BJ (cell line): ENCODE measurements around the gene UPK2. TPM values are rescaled to one million over a fixed set of nuclear protein-coding genes. Genes with fewer than 3 reads are reported as not detected.

ENCODE experiments used
- CTCF ChIA-PET: fragments of 350-600 bp; formaldehyde crosslinking; extraction: SDS; loops from one replicate; lab custom pipeline; 2021; ENCODE audit warnings: antibody characterized with exemption, inconsistent platforms; lab: Yijun Ruan, JAX
- POLR2A ChIA-PET: fragments of 300-600 bp; sonication (Branson Sonifier 250); formaldehyde crosslinking; extraction: SDS; loops from one replicate; lab custom pipeline; 2021; ENCODE audit warnings: antibody characterized with exemption; lab: Charles Lee
- DNase-seq: peaks from one replicate; pipeline ENCODE4 v3.0.0-alpha.2; 2011; ENCODE audit warnings: low read depth
- H3K27me3 ChIP-seq: 2 replicates; pipeline ENCODE4 v1.6.0; 2011; ENCODE audit warnings: low read length; ENCODE audit not compliant: control insufficient read depth, insufficient read depth
- H3K36me3 ChIP-seq: 2 replicates; pipeline ENCODE4 v1.5.1; 2011; ENCODE audit warnings: low read length; ENCODE audit not compliant: control insufficient read depth, insufficient read depth
- H3K4me3 ChIP-seq: 2 replicates; pipeline ENCODE4 v1.5.1; 2011; ENCODE audit warnings: low read depth, mild to moderate bottlenecking, control low read depth, low read length
- CTCF ChIP-seq: IDR thresholded peaks from 2 replicates; pipeline ENCODE4 v1.5.1; 2011; ENCODE audit warnings: low read depth, mild to moderate bottlenecking, control low read depth, inconsistent platforms, low read length, moderate library complexity; ENCODE audit not compliant: insufficient read depth
- polyA plus RNA-seq: library from polyadenylated mRNA; depleted of rRNA; stranded (reverse); fragments of >200 nt; gene quantifications from 2 replicates; pipeline ENCODE4 v1.2.3, GENCODE V29; 2011; rRNA removed
- small RNA-seq: library from RNA; depleted of rRNA; stranded (forward); fragments of <200 nt; gene quantifications from one replicate; pipeline ENCODE3, GENCODE V24; 2012; ENCODE audit warnings: low replicate concordance, low read depth; ENCODE audit not compliant: insufficient read length

UPK2 gene
- polyA plus RNA-seq, 1 experiment, result 0.20 TPM

GRCh38 chr11:119006656-119007055 lies 50.6 kb downstream of the UPK2 start:
- Histone ChIP-seq H3K27me3 (no peaks in the 10 kb centered on the region), H3K4me3 (no peak overlapping the region), H3K36me3 (peaks cover 7% of the 10 kb centered on the region)
- no peak for DNase-seq
- no peak for TF ChIP-seq CTCF
- CTCF ChIA-PET, result no interaction called here
- POLR2A ChIA-PET, result no interaction called here

Small RNAs within 50 kb of the gene (small RNA-seq; reads per million reads assigned to genes)
- gene AP003392.2, result not detected
- not detected for gene MIR4492
- gene RF00017, result not detected
- not detected for gene RF00019
- gene RN7SL688P, result not detected

Other genes starting within 250 kb of the UPK2 start
- 23.7 and 49.8 TPM in 2 replicates for gene DDX6, start 165.1 kb upstream of the UPK2 start, polyA plus RNA-seq
- gene CXCR5, start 72.4 kb upstream of the UPK2 start, polyA plus RNA-seq, result not detected in 2 replicates
- 8.6 and 15.0 TPM in 2 replicates for gene BCL9L, start 30.4 kb upstream of the UPK2 start, polyA plus RNA-seq
- gene FOXR1, start 15.5 kb downstream of the UPK2 start, polyA plus RNA-seq, result not detected in 2 replicates
- gene CENATAC, start 41.8 kb downstream of the UPK2 start, polyA plus RNA-seq, result 10.5 and 12.0 TPM in 2 replicates
- gene RPS25, start 62.0 kb downstream of the UPK2 start, polyA plus RNA-seq, result 351 and 799 TPM in 2 replicates
- 167 and 211 TPM in 2 replicates for gene TRAPPC4, start 62.5 kb downstream of the UPK2 start, polyA plus RNA-seq
- 14.1 and 21.4 TPM in 2 replicates for gene SLC37A4, start 74.6 kb downstream of the UPK2 start, polyA plus RNA-seq
- gene HYOU1, start 100.9 kb downstream of the UPK2 start, polyA plus RNA-seq, result 115 and 123 TPM in 2 replicates
- 11.4 and 15.9 TPM in 2 replicates for gene VPS11, start 111.5 kb downstream of the UPK2 start, polyA plus RNA-seq
- gene HMBS, start 128.6 kb downstream of the UPK2 start, polyA plus RNA-seq, result 38.4 and 54.9 TPM in 2 replicates
- 67.4 and 75.6 TPM in 2 replicates for gene DPAGT1, start 145.6 kb downstream of the UPK2 start, polyA plus RNA-seq
- gene C2CD2L, start 151.0 kb downstream of the UPK2 start, polyA plus RNA-seq, result 2.8 and 5.7 TPM in 2 replicates
- 17.6 and 27.3 TPM in 2 replicates for gene HINFP, start 165.3 kb downstream of the UPK2 start, polyA plus RNA-seq
- 0.06 and 0.17 TPM in 2 replicates for gene ABCG4, start 192.8 kb downstream of the UPK2 start, polyA plus RNA-seq
- gene NLRX1, start 212.4 kb downstream of the UPK2 start, polyA plus RNA-seq, result 12.0 and 19.4 TPM in 2 replicates
- gene NHERF4, start 229.2 kb downstream of the UPK2 start, polyA plus RNA-seq, result not detected in 2 replicates